ENCODE data around the gene PGAP3.

PGAP3 gene

GRCh38 chr17:39636927-39637736 lies 50.7 kb downstream of the PGAP3 start, which contains the start of gene STARD3:
Gene STARD3, plus strand, starts transcription at chr17:39637144. Its CDS starts 16,388 bp downstream, at chr17:39653532.
- DNase-seq (ENCODE audit: low spot score): peak; percentile 92

GRCh38 chr17:39636587-39636926 lies 51.3 kb downstream of the PGAP3 start:
- DNase-seq (ENCODE audit: low spot score): no peak

- DNase-seq (ENCODE audit: low spot score): no peak
These were observed 52.2 kb downstream of the PGAP3 start for GRCh38 chr17:39635614-39636176.

GRCh38 chr17:39634384-39634871 lies 53.4 kb downstream of the PGAP3 start:
- peak; percentile 63 for DNase-seq (ENCODE audit: low spot score)

- no peak for DNase-seq (ENCODE audit: low spot score)
These were observed 54.2 kb downstream of the PGAP3 start for GRCh38 chr17:39633570-39634183.

GRCh38 chr17:39632153-39632941 lies 55.5 kb downstream of the PGAP3 start:
- no peak for DNase-seq (ENCODE audit: low spot score)

GRCh38 chr17:39631403-39631802 lies 56.5 kb downstream of the PGAP3 start:
- DNase-seq (ENCODE audit: low spot score): no peak

GRCh38 chr17:39629898-39630297 lies 58.0 kb downstream of the PGAP3 start:
- no peak for DNase-seq (ENCODE audit: low spot score)

GRCh38 chr17:39629494-39629880 lies 58.4 kb downstream of the PGAP3 start:
- DNase-seq (ENCODE audit: low spot score): no peak

GRCh38 chr17:39628655-39629493 lies 59.0 kb downstream of the PGAP3 start:
- no peak for DNase-seq (ENCODE audit: low spot score)

- no peak for DNase-seq (ENCODE audit: low spot score)
These were observed 59.9 kb downstream of the PGAP3 start for GRCh38 chr17:39627712-39628516.

- no peak for DNase-seq (ENCODE audit: low spot score)
These were observed 60.7 kb downstream of the PGAP3 start for GRCh38 chr17:39627047-39627711.

GRCh38 chr17:39626171-39627046 lies 61.4 kb downstream of the PGAP3 start, which contains the start of gene PPP1R1B:
Gene PPP1R1B, plus strand, starts transcription at chr17:39626952. Its CDS starts 441 bp downstream, at chr17:39627393.
- no peak for DNase-seq (ENCODE audit: low spot score)

GRCh38 chr17:39625198-39625785 lies 62.6 kb downstream of the PGAP3 start:
- DNase-seq (ENCODE audit: low spot score): no peak

- no peak for DNase-seq (ENCODE audit: low spot score)
These were observed 63.5 kb downstream of the PGAP3 start for GRCh38 chr17:39624313-39624712.

- peak; percentile 87 for DNase-seq (ENCODE audit: low spot score)
These were observed 64.4 kb downstream of the PGAP3 start for GRCh38 chr17:39623356-39623950.

- no peak for DNase-seq (ENCODE audit: low spot score)
These were observed 65.4 kb downstream of the PGAP3 start for GRCh38 chr17:39622380-39623006.
